ENCODE data around the gene CYP4X1. TPM values are rescaled to one million over a fixed set of nuclear protein-coding genes. Genes with fewer than 3 reads are reported as not detected.
"Not testable (repeated sequence)": the region's sequence is repeated elsewhere in the genome, so short reads cannot be mapped to it uniquely, and the experiment has no call there.

Gene CYP4X1
- total RNA-seq, 1 experiment from 2014 or later = 0.44 TPM

DNA sequence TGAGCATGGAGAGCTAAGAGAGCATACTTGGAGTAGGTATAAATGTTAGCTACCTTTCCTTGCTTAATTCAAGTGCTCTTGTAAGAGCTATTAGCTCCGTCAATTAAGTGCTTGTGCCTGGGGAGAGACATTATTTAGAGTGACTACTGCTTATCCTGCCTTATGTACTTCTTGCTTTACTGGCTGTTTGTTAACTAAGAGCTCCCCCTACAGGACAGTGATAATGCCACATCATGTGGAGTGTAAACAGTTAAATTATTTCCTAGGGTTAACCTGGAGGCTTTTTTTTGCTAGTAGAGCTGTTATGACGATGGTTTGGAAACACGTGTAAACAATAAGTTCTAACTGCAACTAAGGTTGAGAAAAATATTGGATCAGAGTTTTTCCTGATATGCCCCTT is 68.0 kb downstream of the CYP4X1 start:
- not testable (repeated sequence) for H2BK20ac ChIP-seq (ENCODE audit: low read depth, low read length, poor library complexity, severe bottlenecking); H3K18ac ChIP-seq (ENCODE audit: insufficient read length, low read depth, low read length); H3K4me1 Mint-ChIP-seq; H2BK120ac ChIP-seq (ENCODE audit: low read depth, low read length, poor library complexity, severe bottlenecking); H3K9ac ChIP-seq (ENCODE audit: extremely low read depth, insufficient read length, low read length); H3K36me3 Mint-ChIP-seq (ENCODE audit: insufficient read depth in 1 of 3, low read depth in 3 of 3); H3K27ac ChIP-seq (ENCODE audit: insufficient read length, low read depth, low read length); H3K23ac ChIP-seq (ENCODE audit: insufficient read length, low read depth, low read length); H3K79me2 ChIP-seq (ENCODE audit: insufficient read depth, low read length); H3K9me3 Mint-ChIP-seq; H3K27me3 Mint-ChIP-seq (ENCODE audit: low read depth); H4K20me1 ChIP-seq (ENCODE audit: control insufficient read depth, insufficient read depth, insufficient read length); H4K5ac ChIP-seq (ENCODE audit: insufficient read length, low read depth, low read length); H3K56ac ChIP-seq (ENCODE audit: insufficient read length, low read depth, low read length); H3K79me1 ChIP-seq (ENCODE audit: insufficient read depth, low read depth, low read length, poor library complexity, severe bottlenecking); H3K23me2 ChIP-seq (ENCODE audit: insufficient read length, low read depth, low read length, poor library complexity, severe bottlenecking); H2BK12ac ChIP-seq (ENCODE audit: insufficient read length, low read depth, low read length); H4K8ac ChIP-seq (replicated peaks; ENCODE audit: insufficient read length, low read depth, low read length); H2AFZ ChIP-seq (ENCODE audit: low read length); H3T11ph ChIP-seq (ENCODE audit: low read length); H4K91ac ChIP-seq (ENCODE audit: insufficient read length, low read depth, low read length); H3K4ac ChIP-seq (ENCODE audit: low read depth, low read length); H3K14ac ChIP-seq (ENCODE audit: insufficient read depth, low read length); DNase-seq; H3K27me3 ChIP-seq (ENCODE audit: insufficient read depth, low read length); H3K4me1 ChIP-seq (ENCODE audit: insufficient read depth, low read length); H2BK5ac ChIP-seq (ENCODE audit: insufficient read length, low read length); H3K4me2 ChIP-seq (ENCODE audit: insufficient read depth, insufficient read length, low read length); H2BK15ac ChIP-seq (ENCODE audit: low read depth, low read length); H2AK5ac ChIP-seq (ENCODE audit: insufficient read length, low read length); H3K9me3 ChIP-seq (ENCODE audit: control insufficient read depth, low read depth, low read length); H3K4me3 Mint-ChIP-seq
- TF ChIP-seq, protein P1, sequence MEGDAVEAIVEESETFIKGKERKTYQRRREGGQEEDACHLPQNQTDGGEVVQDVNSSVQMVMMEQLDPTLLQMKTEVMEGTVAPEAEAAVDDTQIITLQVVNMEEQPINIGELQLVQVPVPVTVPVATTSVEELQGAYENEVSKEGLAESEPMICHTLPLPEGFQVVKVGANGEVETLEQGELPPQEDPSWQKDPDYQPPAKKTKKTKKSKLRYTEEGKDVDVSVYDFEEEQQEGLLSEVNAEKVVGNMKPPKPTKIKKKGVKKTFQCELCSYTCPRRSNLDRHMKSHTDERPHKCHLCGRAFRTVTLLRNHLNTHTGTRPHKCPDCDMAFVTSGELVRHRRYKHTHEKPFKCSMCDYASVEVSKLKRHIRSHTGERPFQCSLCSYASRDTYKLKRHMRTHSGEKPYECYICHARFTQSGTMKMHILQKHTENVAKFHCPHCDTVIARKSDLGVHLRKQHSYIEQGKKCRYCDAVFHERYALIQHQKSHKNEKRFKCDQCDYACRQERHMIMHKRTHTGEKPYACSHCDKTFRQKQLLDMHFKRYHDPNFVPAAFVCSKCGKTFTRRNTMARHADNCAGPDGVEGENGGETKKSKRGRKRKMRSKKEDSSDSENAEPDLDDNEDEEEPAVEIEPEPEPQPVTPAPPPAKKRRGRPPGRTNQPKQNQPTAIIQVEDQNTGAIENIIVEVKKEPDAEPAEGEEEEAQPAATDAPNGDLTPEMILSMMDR (conservative IDR thresholded peaks at IDR 0.05) = peak; percentile 66
- H3K27ac Mint-ChIP-seq = peak overlapping the region in 1 of 3 experiments; percentile 70; a peak in 1 of 7 replicates
- WGBS (ENCODE audit: extremely low coverage, insufficient read length, low lambda C conversion rate) = no CpG with 5 or more reads among the region's 3 CpGs

Other genes starting within 250 kb of the CYP4X1 start
- not detected in 2 replicates for gene CYP4B1, start 224.6 kb upstream of the CYP4X1 start, total RNA-seq (2021)
- gene CYP4A11, start 82.2 kb upstream of the CYP4X1 start, total RNA-seq (2021) = not detected in 2 replicates
- gene CYP4Z1, start 43.6 kb downstream of the CYP4X1 start, total RNA-seq (2021) = not detected in 2 replicates
- gene CYP4A22, start 113.8 kb downstream of the CYP4X1 start, total RNA-seq (2021) = not detected in 2 replicates
- gene PDZK1IP1, start 166.4 kb downstream of the CYP4X1 start, total RNA-seq (2021) = not detected in 2 replicates
- gene TAL1, start 208.6 kb downstream of the CYP4X1 start, total RNA-seq (2021) = 0.04 TPM in 1 of 2 replicates, not detected in the other